GM12891 (cell line): Measurements from ENCODE around the gene ELMO1.

Experiments used
- DNase-seq: peaks from one replicate; pipeline ENCODE4 v3.0.0; 2011; ENCODE audit warnings: low spot score; ENCODE audit not compliant: insufficient read length
- FAIRE-seq: peaks from 2 replicates; lab custom pipeline; 2011; peaks lifted over from hg19 to GRCh38; lab: Jason Lieb, UNC
- PAX5 ChIP-seq: IDR thresholded peaks from 2 replicates; pipeline ENCODE4 v1.6.1; 2011; ENCODE audit warnings: low read length, moderate library complexity, mild to moderate bottlenecking; ENCODE audit not compliant: insufficient read depth, severe bottlenecking
- POLR2A ChIP-seq: IDR thresholded peaks from 2 replicates; pipeline ENCODE4 v1.6.1; 2011; ENCODE audit warnings: low read depth, low read length, control low read depth
- POLR2AphosphoS5 ChIP-seq: IDR thresholded peaks from 2 replicates; pipeline ENCODE4 v1.6.1; 2011; ENCODE audit warnings: low read depth, low read length, control low read depth
- POU2F2 ChIP-seq: IDR thresholded peaks from 2 replicates; pipeline ENCODE4 v1.6.1; 2011; ENCODE audit warnings: low read depth, mild to moderate bottlenecking, control low read depth, low read length, moderate library complexity
- SPI1 ChIP-seq: IDR thresholded peaks from 2 replicates; pipeline ENCODE4 v1.6.1; 2011; ENCODE audit warnings: low read depth, low read length, control low read depth
- TAF1 ChIP-seq: IDR thresholded peaks from 2 replicates; pipeline ENCODE4 v1.6.1; 2011; ENCODE audit warnings: low read depth, low read length, control low read depth

The ELMO1 gene

DNA sequence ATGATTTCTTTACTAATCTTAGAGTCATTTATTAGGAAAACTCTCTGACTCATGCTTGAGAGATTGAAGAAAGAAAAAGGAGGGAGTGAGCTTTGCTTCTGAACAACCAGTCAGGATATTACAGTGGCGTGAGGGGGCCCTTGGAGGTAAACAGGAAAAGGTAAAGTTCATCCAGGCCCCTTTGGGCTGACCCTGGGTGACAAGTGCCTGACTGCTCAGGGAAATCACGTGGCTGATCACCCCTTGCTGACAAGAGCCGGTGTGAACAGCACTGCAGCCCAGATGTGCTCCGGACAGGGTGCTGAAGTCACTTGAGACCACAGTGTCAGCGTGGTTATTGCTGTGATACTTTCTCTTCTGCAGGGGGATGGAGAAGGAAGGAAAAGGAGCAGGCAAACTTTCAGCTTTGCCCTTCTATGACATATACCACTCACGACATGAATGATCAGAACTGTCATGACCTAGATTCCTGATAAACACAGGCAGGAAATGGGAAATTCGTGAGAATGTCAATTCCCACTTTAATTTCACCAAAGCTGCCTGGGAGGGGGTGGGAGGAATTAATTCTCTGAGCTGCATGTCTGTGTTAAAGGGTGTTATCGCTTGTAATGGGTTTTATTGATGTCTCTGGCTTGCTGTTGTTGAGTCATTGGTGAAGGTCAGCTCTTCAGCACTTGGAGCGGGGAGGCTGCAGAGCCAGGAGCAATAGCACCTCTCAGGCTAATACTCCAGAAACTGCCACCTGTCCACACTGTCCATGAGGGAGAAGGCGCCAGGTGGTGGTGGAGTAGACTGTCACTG lies 584.6 kb downstream of the ELMO1 start:
- no peak for FAIRE-seq
- no peak for TF ChIP-seq POLR2AphosphoS5
- DNase-seq, result no peak

DNA sequence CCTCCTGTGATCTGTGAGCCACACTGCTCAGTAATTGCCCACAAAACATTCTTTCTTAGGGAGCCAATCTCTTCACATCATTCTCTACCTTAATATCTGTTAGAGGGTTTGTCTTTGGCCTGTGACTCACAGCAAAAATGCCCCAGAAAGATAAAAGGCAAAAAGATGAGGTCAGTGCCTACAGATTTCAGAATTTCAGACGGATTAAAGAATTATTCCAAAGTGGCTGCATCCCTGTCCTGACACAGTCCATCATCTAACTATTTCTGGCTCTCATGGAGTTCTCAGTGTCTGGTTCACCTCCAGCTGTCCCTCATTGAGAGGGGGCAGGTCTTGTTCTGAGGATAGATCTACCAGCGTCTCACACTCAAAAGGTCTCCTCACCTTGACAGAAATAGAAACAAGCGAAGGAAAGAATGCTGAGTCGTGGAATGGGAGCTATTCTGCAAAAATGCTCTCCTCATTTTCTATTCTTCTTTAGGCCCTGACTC lies 585.8 kb downstream of the ELMO1 start:
- no peak for FAIRE-seq
- no peak for DNase-seq
- no peak for TF ChIP-seq SPI1
- no peak for TF ChIP-seq TAF1
- no peak for TF ChIP-seq PAX5
- no peak for TF ChIP-seq POLR2A
- no peak for TF ChIP-seq POLR2AphosphoS5
- no peak for TF ChIP-seq POU2F2

DNA sequence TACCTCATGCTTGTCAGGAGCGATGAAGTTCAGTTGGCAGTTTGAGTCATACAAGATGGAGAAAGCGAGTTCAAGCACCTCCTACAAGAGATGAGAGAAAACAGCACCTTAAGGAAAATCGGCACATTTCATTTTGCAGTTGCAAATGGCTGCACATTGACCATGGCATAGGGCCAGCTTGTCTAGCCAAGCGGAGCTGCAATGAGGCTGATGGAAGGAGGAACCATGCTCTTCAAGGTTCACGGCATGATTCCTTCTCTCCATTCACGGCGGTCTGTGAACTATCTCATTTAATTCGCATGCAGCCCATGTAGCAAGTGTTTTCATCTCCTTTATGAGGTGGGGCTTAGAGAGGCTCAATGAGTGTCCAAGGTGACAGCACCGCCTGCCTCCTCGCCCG lies 587.0 kb downstream of the ELMO1 start:
- FAIRE-seq, result no peak
- DNase-seq, result no peak
- no peak for TF ChIP-seq POLR2AphosphoS5
- TF ChIP-seq POLR2A, result no peak
- no peak for TF ChIP-seq TAF1
- TF ChIP-seq POU2F2, result no peak
- no peak for TF ChIP-seq PAX5
- TF ChIP-seq SPI1, result no peak

DNA sequence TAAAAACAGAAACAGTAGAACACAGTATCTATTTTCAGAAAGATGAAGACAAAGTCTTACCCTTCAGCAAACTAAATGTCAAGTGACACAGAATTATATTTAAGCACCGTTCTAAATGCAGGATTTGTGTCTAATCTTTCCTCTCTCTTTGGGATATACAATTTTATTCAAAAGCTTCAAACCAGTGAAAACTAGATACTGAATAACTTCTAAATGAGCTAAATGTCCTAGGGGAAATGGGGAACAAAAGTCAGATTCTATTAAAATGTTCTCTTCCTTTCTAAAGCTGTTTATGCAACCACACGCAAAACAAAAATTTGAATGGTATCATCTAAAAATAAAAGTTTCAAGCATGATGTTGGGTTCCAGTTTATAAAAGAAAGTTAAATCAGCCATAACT lies 588.0 kb downstream of the ELMO1 start:
- DNase-seq (no peak), FAIRE-seq (no peak)
- TF ChIP-seq POLR2AphosphoS5 (no peak), PAX5 (no peak), POLR2A (no peak), SPI1 (no peak), TAF1 (no peak), POU2F2 (no peak)

DNA sequence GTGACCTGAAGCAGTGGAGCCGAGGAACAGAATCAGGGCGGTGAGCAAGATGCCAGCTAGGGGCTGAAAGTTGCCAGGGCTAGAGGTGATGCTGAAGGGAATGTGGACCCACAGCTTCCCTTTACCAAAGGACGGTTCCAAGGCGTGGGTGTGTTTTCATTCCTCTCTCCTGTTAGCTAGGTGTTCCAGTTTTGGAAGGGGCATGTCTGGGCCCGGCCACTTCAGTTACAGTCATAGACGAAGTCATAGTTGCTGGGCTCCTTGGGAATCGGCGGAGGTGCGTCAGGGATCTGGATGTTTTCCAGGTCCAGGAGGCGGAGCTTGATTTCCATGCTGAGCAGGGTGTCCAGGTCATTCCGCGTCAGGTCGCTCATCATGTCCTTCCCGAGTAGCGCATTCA lies 593.3 kb downstream of the ELMO1 start:
- TF ChIP-seq TAF1 (no peak), POLR2A (no peak), PAX5 (no peak), POU2F2 (no peak), SPI1 (no peak), POLR2AphosphoS5 (no peak)
- peak; percentile 5 for FAIRE-seq
- no peak for DNase-seq

DNA sequence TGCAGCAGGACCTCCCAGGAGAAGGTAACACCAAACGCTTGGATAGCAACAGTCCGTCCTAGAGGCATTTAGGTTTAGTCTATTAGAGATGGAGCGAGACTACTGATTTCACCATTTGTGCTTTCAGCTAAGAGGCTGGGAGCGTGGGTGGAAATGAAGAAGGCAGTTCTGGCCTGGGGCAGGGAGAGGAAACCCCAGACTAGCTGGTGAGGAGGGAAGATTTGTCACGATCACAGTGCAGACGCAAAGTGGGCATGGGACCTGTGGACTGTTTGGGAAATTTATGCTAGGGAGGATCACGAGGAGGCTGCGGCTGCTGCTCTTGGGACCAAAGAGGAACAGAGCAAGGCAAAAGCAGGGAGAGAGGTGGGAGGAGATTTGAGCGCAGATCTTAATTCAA lies 594.0 kb downstream of the ELMO1 start:
- no peak for FAIRE-seq
- TF ChIP-seq POLR2A (no peak), POLR2AphosphoS5 (no peak), POU2F2 (no peak), TAF1 (no peak), PAX5 (no peak), SPI1 (no peak)
- DNase-seq, result no peak

DNA sequence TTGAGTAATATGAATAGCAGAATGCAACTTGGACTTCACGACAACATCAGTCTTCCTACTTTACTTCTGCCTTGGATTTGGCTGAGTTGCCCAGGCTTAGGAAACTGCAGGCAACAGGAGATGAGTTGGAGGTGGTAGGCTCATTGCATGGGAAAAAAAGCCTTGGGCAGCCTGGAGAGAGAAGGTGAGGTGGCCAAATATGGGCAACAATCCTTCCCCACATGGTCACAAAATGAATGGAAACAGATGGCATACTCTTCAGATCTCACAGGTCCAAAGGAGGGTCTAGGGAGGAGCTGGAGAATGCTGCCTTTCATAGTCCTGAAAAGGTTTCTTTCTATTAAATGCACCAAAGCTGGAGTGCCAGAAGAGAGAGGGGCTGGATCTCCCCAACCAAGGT lies 595.7 kb downstream of the ELMO1 start:
- FAIRE-seq, result no peak
- DNase-seq, result no peak
- no peak for TF ChIP-seq POLR2A
- no peak for TF ChIP-seq SPI1
- TF ChIP-seq POLR2AphosphoS5, result no peak

DNA sequence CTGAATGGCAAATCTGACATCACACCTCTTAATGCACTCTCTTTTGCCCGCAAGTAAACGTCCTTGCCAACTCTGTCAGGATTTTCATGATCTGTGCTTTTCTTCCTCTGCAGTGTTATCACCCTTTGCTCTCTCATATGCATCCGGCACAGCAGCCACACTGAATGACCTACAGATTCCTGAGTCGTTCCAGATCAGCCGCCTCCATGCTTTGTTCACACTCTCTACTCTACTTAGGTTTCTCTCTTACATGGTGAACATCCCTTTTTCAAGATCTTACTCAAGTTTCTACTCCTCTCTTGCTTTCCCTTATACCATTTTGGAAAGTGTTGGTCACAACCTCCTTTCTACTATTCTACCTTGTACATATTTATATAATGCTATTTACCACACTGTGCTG lies 596.6 kb downstream of the ELMO1 start:
- DNase-seq (no peak), FAIRE-seq (no peak)
- no peak for TF ChIP-seq POLR2A

DNA sequence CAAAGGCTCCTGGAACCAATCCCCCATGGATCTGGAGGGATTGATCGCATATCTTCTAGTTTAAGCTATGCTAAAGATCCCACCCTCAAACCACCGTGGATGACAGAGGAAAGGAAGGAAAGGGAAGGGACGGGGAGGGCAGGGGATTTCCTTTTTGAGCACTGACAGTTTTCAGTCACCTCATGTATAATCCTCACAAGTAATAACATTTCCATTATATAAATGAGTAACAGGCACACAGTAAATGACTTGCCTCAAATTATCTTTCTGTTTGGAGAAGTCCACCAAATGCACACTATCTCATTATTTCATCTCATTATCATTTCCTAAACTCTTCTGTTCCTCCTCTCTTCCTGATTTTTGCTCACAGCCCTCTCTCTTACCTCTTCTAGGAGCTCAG lies 597.3 kb downstream of the ELMO1 start:
- TF ChIP-seq POU2F2 (no peak), TAF1 (no peak), POLR2AphosphoS5 (no peak), SPI1 (no peak)
- no peak for FAIRE-seq

DNA sequence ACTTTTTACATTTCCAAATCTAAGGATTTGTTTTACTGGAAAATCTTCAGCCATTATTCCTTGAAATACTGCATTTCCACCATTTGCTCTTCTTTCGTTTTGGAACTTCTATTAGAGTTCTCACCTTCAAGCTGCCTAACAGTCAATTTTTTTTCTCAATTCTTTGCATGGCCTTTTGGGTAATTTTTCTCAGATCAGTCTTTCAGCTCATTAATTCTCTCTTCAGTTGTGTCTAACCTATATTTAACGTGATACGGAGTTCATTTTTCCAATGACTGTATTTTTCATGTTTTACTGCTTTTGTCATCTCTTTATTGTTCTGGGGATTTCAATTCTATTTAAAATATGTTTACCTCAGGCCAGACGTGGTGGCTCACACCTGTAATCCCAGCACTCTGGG lies 600.7 kb downstream of the ELMO1 start:
- FAIRE-seq (no peak), DNase-seq (no peak)
- TF ChIP-seq POLR2A (no peak), TAF1 (no peak), SPI1 (no peak), POLR2AphosphoS5 (no peak), POU2F2 (no peak), PAX5 (no peak)

More for the DNA sequence above, 597.3 kb downstream of the ELMO1 start:
- DNase-seq, result no peak

DNA sequence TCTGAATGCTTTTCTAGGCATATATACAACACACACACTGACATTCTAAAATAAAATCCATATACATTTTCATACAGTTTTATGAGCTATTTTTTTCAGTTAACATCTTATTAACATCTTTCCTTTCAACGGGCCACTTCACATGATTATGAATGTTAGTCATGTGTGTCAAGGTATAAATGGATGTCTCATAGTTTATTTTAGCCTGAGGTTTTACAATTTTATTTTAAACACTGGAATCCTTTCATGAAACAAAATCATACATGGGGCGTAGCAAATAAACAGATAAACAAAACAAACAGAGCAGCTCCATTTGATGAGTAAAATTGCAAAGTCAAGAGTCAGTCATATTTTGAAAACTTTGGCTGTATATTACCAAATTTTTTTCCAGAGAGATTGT lies 604.3 kb downstream of the ELMO1 start:
- no peak for FAIRE-seq
- no peak for DNase-seq
- TF ChIP-seq POLR2A, result no peak
- no peak for TF ChIP-seq PAX5
- no peak for TF ChIP-seq POU2F2
- TF ChIP-seq POLR2AphosphoS5, result no peak
